Activated CD4-positive, alpha-beta T cell treated with anti-CD3 and anti-CD28 coated beads, Interleukin-2, amount 10 ng/mL, durations not matched to agents 24 days and 14 days (primary cell): ENCODE measurements around the gene CDH4. TPM values are rescaled to one million over a fixed set of nuclear protein-coding genes. Genes with fewer than 3 reads are reported as not detected.

ENCODE experiments used
- DNase-seq: peaks from one replicate; pipeline ENCODE4 v3.0.0; 2022
- H3K27ac Mint-ChIP-seq: one replicate; pipeline ENCODE4 v1.8.0; 2022; ENCODE audit warnings: mild to moderate bottlenecking, mixed read lengths
- H3K27me3 Mint-ChIP-seq: one replicate; pipeline ENCODE4 v1.8.0; 2022; ENCODE audit warnings: mixed read lengths
- H3K36me3 Mint-ChIP-seq: one replicate; pipeline ENCODE4 v1.8.0; 2022; ENCODE audit warnings: low read depth, mild to moderate bottlenecking, mixed read lengths
- H3K4me1 Mint-ChIP-seq: one replicate; pipeline ENCODE4 v1.8.0; 2021; ENCODE audit warnings: mixed read lengths
- H3K4me3 Mint-ChIP-seq: one replicate; pipeline ENCODE4 v1.8.0; 2022; ENCODE audit warnings: mild to moderate bottlenecking, moderate library complexity, mixed read lengths
- H3K9me3 Mint-ChIP-seq: one replicate; pipeline ENCODE4 v1.8.0; 2021; ENCODE audit warnings: mixed read lengths
- intact Hi-C: fragments of 100-400 bp; cut with micrococcal nuclease; formaldehyde crosslinking; loops from one replicate; pipeline ENCODE4 v1.15.1; 2023
- total RNA-seq: library from RNA; stranded (reverse); gene quantifications from 2 replicates; pipeline ENCODE4 v1.2.3, GENCODE V29; 2022

CDH4 gene
- total RNA-seq, 1 donor from 2014 or later, result not detected

GRCh38 chr20:61520076-61520892, 268.2 kb downstream of the CDH4 start:
- H3K27me3 Mint-ChIP-seq, result no peaks in the 10 kb centered on the region
- H3K4me1 Mint-ChIP-seq, result no peaks in the 10 kb centered on the region
- H3K9me3 Mint-ChIP-seq, result no peaks in the 10 kb centered on the region
- no peaks in the 10 kb centered on the region for H3K36me3 Mint-ChIP-seq
- H3K4me3 Mint-ChIP-seq, result no peak overlapping the region
- intact Hi-C loops, result no loop called here
- H3K27ac Mint-ChIP-seq, result no peak overlapping the region
- DNase-seq, result no peak

GRCh38 chr20:61520893-61521460, 268.9 kb downstream of the CDH4 start:
- H3K4me1 Mint-ChIP-seq, result no peaks in the 10 kb centered on the region
- no peak overlapping the region for H3K27ac Mint-ChIP-seq
- DNase-seq, result no peak
- no peaks in the 10 kb centered on the region for H3K36me3 Mint-ChIP-seq
- intact Hi-C loops, result no loop called here
- no peak overlapping the region for H3K4me3 Mint-ChIP-seq
- H3K9me3 Mint-ChIP-seq, result no peaks in the 10 kb centered on the region
- no peaks in the 10 kb centered on the region for H3K27me3 Mint-ChIP-seq

GRCh38 chr20:61521687-61522420, 269.8 kb downstream of the CDH4 start:
- intact Hi-C loops, result no loop called here
- Mint-ChIP-seq H3K27me3 (no peaks in the 10 kb centered on the region), H3K36me3 (no peaks in the 10 kb centered on the region), H3K27ac (no peak overlapping the region), H3K4me3 (no peak overlapping the region), H3K9me3 (no peaks in the 10 kb centered on the region), H3K4me1 (no peaks in the 10 kb centered on the region)
- no peak for DNase-seq

- intact Hi-C loops, result no loop called here
- Mint-ChIP-seq H3K4me3 (no peak overlapping the region), H3K27me3 (no peaks in the 10 kb centered on the region), H3K27ac (no peak overlapping the region), H3K9me3 (no peaks in the 10 kb centered on the region), H3K4me1 (no peaks in the 10 kb centered on the region), H3K36me3 (no peaks in the 10 kb centered on the region)
- DNase-seq, result no peak
Measured at GRCh38 chr20:61522498-61523090, 270.5 kb downstream of the CDH4 start.

GRCh38 chr20:61523145-61523544, 271.1 kb downstream of the CDH4 start:
- no peak overlapping the region for H3K27ac Mint-ChIP-seq
- H3K4me3 Mint-ChIP-seq, result no peak overlapping the region
- H3K9me3 Mint-ChIP-seq, result no peaks in the 10 kb centered on the region
- intact Hi-C loops, result no loop called here
- no peaks in the 10 kb centered on the region for H3K36me3 Mint-ChIP-seq
- no peaks in the 10 kb centered on the region for H3K27me3 Mint-ChIP-seq
- no peak for DNase-seq
- no peaks in the 10 kb centered on the region for H3K4me1 Mint-ChIP-seq

- no peak overlapping the region for H3K4me3 Mint-ChIP-seq
Measured at GRCh38 chr20:61524951-61525666, 273.0 kb downstream of the CDH4 start.

GRCh38 chr20:61525781-61526431, 273.8 kb downstream of the CDH4 start:
- no peaks in the 10 kb centered on the region for H3K36me3 Mint-ChIP-seq
- H3K9me3 Mint-ChIP-seq, result no peaks in the 10 kb centered on the region
- H3K27ac Mint-ChIP-seq, result no peak overlapping the region
- H3K27me3 Mint-ChIP-seq, result no peaks in the 10 kb centered on the region
- DNase-seq, result no peak
- intact Hi-C loops, result no loop called here
- no peaks in the 10 kb centered on the region for H3K4me1 Mint-ChIP-seq
- no peak overlapping the region for H3K4me3 Mint-ChIP-seq

More at GRCh38 chr20:61524951-61525666, 273.0 kb downstream of the CDH4 start:
- intact Hi-C loops, result no loop called here
- Mint-ChIP-seq H3K36me3 (no peaks in the 10 kb centered on the region), H3K4me1 (no peaks in the 10 kb centered on the region), H3K27me3 (no peaks in the 10 kb centered on the region), H3K9me3 (no peaks in the 10 kb centered on the region), H3K27ac (no peak overlapping the region)
- no peak for DNase-seq

- no peaks in the 10 kb centered on the region for H3K27me3 Mint-ChIP-seq
- no peaks in the 10 kb centered on the region for H3K36me3 Mint-ChIP-seq
- no peak overlapping the region for H3K27ac Mint-ChIP-seq
- no peak overlapping the region for H3K4me3 Mint-ChIP-seq
- no peaks in the 10 kb centered on the region for H3K9me3 Mint-ChIP-seq
- intact Hi-C loops, result no loop called here
- no peak for DNase-seq
- no peaks in the 10 kb centered on the region for H3K4me1 Mint-ChIP-seq
Measured at GRCh38 chr20:61526907-61527306, 274.8 kb downstream of the CDH4 start.

- no peaks in the 10 kb centered on the region for H3K9me3 Mint-ChIP-seq
- no peak for DNase-seq
- H3K36me3 Mint-ChIP-seq, result no peaks in the 10 kb centered on the region
- H3K27me3 Mint-ChIP-seq, result no peaks in the 10 kb centered on the region
- H3K4me3 Mint-ChIP-seq, result no peak overlapping the region
- intact Hi-C loops, result no loop called here
- no peak overlapping the region for H3K27ac Mint-ChIP-seq
- no peaks in the 10 kb centered on the region for H3K4me1 Mint-ChIP-seq
Measured at GRCh38 chr20:61527626-61528025, 275.6 kb downstream of the CDH4 start.

GRCh38 chr20:61528591-61528990, 276.5 kb downstream of the CDH4 start:
- no peak overlapping the region for H3K27ac Mint-ChIP-seq
- no peak for DNase-seq
- no peaks in the 10 kb centered on the region for H3K27me3 Mint-ChIP-seq
- intact Hi-C loops, result no loop called here
- no peaks in the 10 kb centered on the region for H3K9me3 Mint-ChIP-seq
- H3K36me3 Mint-ChIP-seq, result no peaks in the 10 kb centered on the region
- H3K4me1 Mint-ChIP-seq, result no peaks in the 10 kb centered on the region
- H3K4me3 Mint-ChIP-seq, result no peak overlapping the region

GRCh38 chr20:61529354-61529753, 277.3 kb downstream of the CDH4 start:
- no peak overlapping the region for H3K4me3 Mint-ChIP-seq
- H3K36me3 Mint-ChIP-seq, result no peaks in the 10 kb centered on the region
- no peak overlapping the region for H3K27ac Mint-ChIP-seq
- H3K4me1 Mint-ChIP-seq, result no peaks in the 10 kb centered on the region
- no peaks in the 10 kb centered on the region for H3K9me3 Mint-ChIP-seq
- intact Hi-C loops, result no loop called here
- no peak for DNase-seq
- no peaks in the 10 kb centered on the region for H3K27me3 Mint-ChIP-seq

GRCh38 chr20:61531553-61532345, 279.7 kb downstream of the CDH4 start:
- DNase-seq, result no peak
- H3K27me3 Mint-ChIP-seq, result no peaks in the 10 kb centered on the region
- H3K9me3 Mint-ChIP-seq, result no peaks in the 10 kb centered on the region
- no peak overlapping the region for H3K4me3 Mint-ChIP-seq
- H3K27ac Mint-ChIP-seq, result no peak overlapping the region
- intact Hi-C loops, result no loop called here
- no peaks in the 10 kb centered on the region for H3K4me1 Mint-ChIP-seq
- H3K36me3 Mint-ChIP-seq, result no peaks in the 10 kb centered on the region
